PC-3 (cell line): ENCODE data around the gene STARD7.

Source experiments
- CTCF ChIP-seq: fragments of 300-600 bp; sonication (generic); conservative IDR thresholded peaks from 2 replicates; pipeline ENCODE4 v1.5.1; 2017; ENCODE audit warnings: antibody characterized with exemption, low read depth, mild to moderate bottlenecking, low read length
- EZH2 ChIP-seq: fragments of 300-600 bp; sonication (generic); IDR thresholded peaks from one replicate; pipeline ENCODE4 v1.6.1; 2017; ENCODE audit warnings: antibody characterized with exemption, mild to moderate bottlenecking, low read length; ENCODE audit not compliant: unreplicated experiment

DNA sequence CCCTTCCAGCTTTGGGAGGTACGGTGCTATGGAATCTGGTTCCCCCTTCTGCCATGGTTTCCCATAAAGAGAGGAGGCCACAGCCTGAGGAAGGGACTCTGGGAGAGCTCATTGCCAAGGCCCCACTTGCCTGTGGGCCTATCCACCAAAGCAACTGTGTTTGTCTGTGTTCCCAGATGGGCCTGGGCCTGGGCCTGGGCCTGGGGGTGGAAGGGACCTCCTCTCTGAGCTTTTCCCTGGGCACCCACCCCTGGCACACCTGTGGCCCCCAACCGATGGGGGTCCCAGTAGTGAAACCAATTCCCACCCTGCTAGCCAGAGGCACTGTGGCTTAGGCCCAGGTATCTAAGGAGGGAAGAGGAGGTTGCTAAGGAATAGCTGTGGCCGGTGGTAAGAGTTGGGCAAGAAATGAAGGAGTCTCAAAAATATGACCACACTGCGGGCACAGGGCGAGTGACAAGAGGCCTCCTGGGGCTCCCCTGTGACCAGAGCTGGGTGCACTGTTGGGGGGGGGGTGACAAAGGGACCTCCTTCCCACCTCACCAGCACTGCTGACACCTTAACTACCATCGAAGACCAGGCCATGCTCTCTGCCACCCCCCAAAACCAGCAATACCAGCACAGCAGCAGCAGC, 58.5 kb downstream of the STARD7 start:
- no peak for TF ChIP-seq EZH2
- no peak for TF ChIP-seq CTCF
